Left hindlimb (tissue), 1 donor: ENCODE data around the gene SMIM29.
"Not testable (repeated sequence)": the region's sequence is repeated elsewhere in the genome, so short reads cannot be mapped to it uniquely, and the experiment has no call there.

Source experiments
- DNase-seq: peaks from one replicate; pipeline ENCODE4 v3.0.0-alpha.2; 2018

SMIM29 gene

GRCh38 chr6:34267746-34268145 lies 18.9 kb upstream of the SMIM29 start:
- no peak for DNase-seq

GRCh38 chr6:34263484-34263883 lies 14.7 kb upstream of the SMIM29 start:
- not testable (repeated sequence) for DNase-seq

GRCh38 chr6:34260576-34261267 lies 11.9 kb upstream of the SMIM29 start:
- no peak for DNase-seq

- no peak for DNase-seq
Measured at GRCh38 chr6:34259529-34260069, 10.8 kb upstream of the SMIM29 start.

- DNase-seq, result not testable (repeated sequence)
Measured at GRCh38 chr6:34252395-34252794, 3.6 kb upstream of the SMIM29 start.

GRCh38 chr6:34249469-34250261 lies 859 bp upstream of the SMIM29 start:
- DNase-seq, result no peak

- DNase-seq, result no peak
Measured at GRCh38 chr6:34248198-34248726, 544 bp downstream of the SMIM29 start.

GRCh38 chr6:34247481-34248197 lies 1.2 kb downstream of the SMIM29 start:
- DNase-seq, result no peak

GRCh38 chr6:34246563-34247391 lies 2.0 kb downstream of the SMIM29 start:
- no peak for DNase-seq

GRCh38 chr6:34246249-34246562 lies 2.6 kb downstream of the SMIM29 start:
- no peak for DNase-seq

- not testable (repeated sequence) for DNase-seq
Measured at GRCh38 chr6:34245761-34246140, 3.1 kb downstream of the SMIM29 start.

GRCh38 chr6:34245032-34245760 lies 3.6 kb downstream of the SMIM29 start:
- not testable (repeated sequence) for DNase-seq

GRCh38 chr6:34243901-34244884 lies 4.6 kb downstream of the SMIM29 start:
- DNase-seq, result no peak

GRCh38 chr6:34243131-34243771 lies 5.6 kb downstream of the SMIM29 start:
- no peak for DNase-seq

GRCh38 chr6:34242252-34243130 lies 6.3 kb downstream of the SMIM29 start:
- DNase-seq, result no peak

GRCh38 chr6:34241351-34242215 lies 7.2 kb downstream of the SMIM29 start:
- DNase-seq, result no peak

GRCh38 chr6:34240329-34241248 lies 8.2 kb downstream of the SMIM29 start:
- no peak for DNase-seq
